ENCODE results near the gene AP4B1.
A peak's percentile ranks its signal among the peaks of the same experiment; 100 is the strongest.
"Not testable (repeated sequence)": the region's sequence is repeated elsewhere in the genome, so short reads cannot be mapped to it uniquely, and the experiment has no call there.

Gene AP4B1

GRCh38 chr1:113949007-113949406 lies 44.4 kb upstream of the AP4B1 start:
- no peak overlapping the region for H2AFZ ChIP-seq (ENCODE audit: low read depth, low read length)
- no peak overlapping the region for H3K4me2 ChIP-seq (ENCODE audit: insufficient read depth, low read length)
- H4K20me1 ChIP-seq (ENCODE audit: insufficient read depth, low read length): peaks cover 24% of the 10 kb centered on the region; the same call in 1 of the 2 replicates
- no peaks in the 10 kb centered on the region for H3K27me3 ChIP-seq (ENCODE audit: insufficient read depth, low read length, poor library complexity)
- ATAC-seq (ENCODE audit: insufficient read depth, low read depth) (no peak), DNase-seq (no peak)
- peaks cover 91% of the 10 kb centered on the region for H3K79me2 ChIP-seq (ENCODE audit: insufficient read depth, low read length)
- H3K36me3 ChIP-seq (ENCODE audit: insufficient read depth, low read length): peaks cover 43% of the 10 kb centered on the region
- H3K9me3 ChIP-seq (ENCODE audit: insufficient read depth, low read length, severe bottlenecking): peaks cover 3% of the 10 kb centered on the region
- TF ChIP-seq CTCF (IDR thresholded peaks at IDR 0.05; ENCODE audit: borderline replicate concordance, extremely low read depth, low read length, poor library complexity, severe bottlenecking): peak; percentile 57
- TF ChIP-seq EZH2 (IDR thresholded peaks at IDR 0.05; ENCODE audit: borderline replicate concordance, low read depth, low read length, severe bottlenecking): no peak
- no peak overlapping the region for H3K27ac ChIP-seq (ENCODE audit: low read length)
- peaks cover 44% of the 10 kb centered on the region for H3K4me1 ChIP-seq (ENCODE audit: insufficient read depth, low read length)
- no peak overlapping the region for H3K9ac ChIP-seq (ENCODE audit: low read depth, low read length)
- no peak overlapping the region for H3K4me3 ChIP-seq (ENCODE audit: low read depth in 1 of 2, low read length in 2 of 2)

- not testable (repeated sequence) for H3K4me2 ChIP-seq (ENCODE audit: insufficient read depth, low read length); H3K4me3 ChIP-seq (ENCODE audit: low read depth in 1 of 2, low read length in 2 of 2); H3K27me3 ChIP-seq (ENCODE audit: insufficient read depth, low read length, poor library complexity); ATAC-seq (ENCODE audit: insufficient read depth, low read depth); H2AFZ ChIP-seq (ENCODE audit: low read depth, low read length); H3K9ac ChIP-seq (ENCODE audit: low read depth, low read length); DNase-seq; H3K9me3 ChIP-seq (ENCODE audit: insufficient read depth, low read length, severe bottlenecking)
- H3K36me3 ChIP-seq (ENCODE audit: insufficient read depth, low read length): peaks cover 43% of the 10 kb centered on the region
- peaks cover 21% of the 10 kb centered on the region; the same call in 1 of the 2 replicates for H4K20me1 ChIP-seq (ENCODE audit: insufficient read depth, low read length)
- H3K79me2 ChIP-seq (ENCODE audit: insufficient read depth, low read length): peaks cover 94% of the 10 kb centered on the region
- H3K4me1 ChIP-seq (ENCODE audit: insufficient read depth, low read length): peaks cover 47% of the 10 kb centered on the region
- H3K27ac ChIP-seq (ENCODE audit: low read length): peak overlapping the region; percentile 64; the same call in 1 of the 2 replicates
Observed at GRCh38 chr1:113948151-113948550, 43.6 kb upstream of the AP4B1 start.

GRCh38 chr1:113947388-113948107 lies 42.9 kb upstream of the AP4B1 start:
- peaks cover 3% of the 10 kb centered on the region for H3K9me3 ChIP-seq (ENCODE audit: insufficient read depth, low read length, severe bottlenecking)
- H3K9ac ChIP-seq (ENCODE audit: low read depth, low read length): no peak overlapping the region
- H3K4me3 ChIP-seq (ENCODE audit: low read depth in 1 of 2, low read length in 2 of 2): no peak overlapping the region
- H3K27ac ChIP-seq (ENCODE audit: low read length): peak overlapping the region; percentile 64
- peaks cover 96% of the 10 kb centered on the region for H3K79me2 ChIP-seq (ENCODE audit: insufficient read depth, low read length)
- H2AFZ ChIP-seq (ENCODE audit: low read depth, low read length): no peak overlapping the region
- ATAC-seq (ENCODE audit: insufficient read depth, low read depth) (no peak), DNase-seq (no peak)
- H3K4me2 ChIP-seq (ENCODE audit: insufficient read depth, low read length): peak overlapping the region; percentile 1; the same call in 1 of the 2 replicates
- peaks cover 43% of the 10 kb centered on the region for H3K36me3 ChIP-seq (ENCODE audit: insufficient read depth, low read length)
- peaks cover 47% of the 10 kb centered on the region for H3K4me1 ChIP-seq (ENCODE audit: insufficient read depth, low read length)
- no peaks in the 10 kb centered on the region for H3K27me3 ChIP-seq (ENCODE audit: insufficient read depth, low read length, poor library complexity)
- TF ChIP-seq EZH2 (IDR thresholded peaks at IDR 0.05; ENCODE audit: borderline replicate concordance, low read depth, low read length, severe bottlenecking) (no peak), CTCF (IDR thresholded peaks at IDR 0.05; ENCODE audit: borderline replicate concordance, extremely low read depth, low read length, poor library complexity, severe bottlenecking) (no peak)
- peaks cover 23% of the 10 kb centered on the region; the same call in 1 of the 2 replicates for H4K20me1 ChIP-seq (ENCODE audit: insufficient read depth, low read length)

- TF ChIP-seq CTCF (IDR thresholded peaks at IDR 0.05; ENCODE audit: borderline replicate concordance, extremely low read depth, low read length, poor library complexity, severe bottlenecking) (no peak), EZH2 (IDR thresholded peaks at IDR 0.05; ENCODE audit: borderline replicate concordance, low read depth, low read length, severe bottlenecking) (no peak)
- Histone ChIP-seq H3K4me3 (ENCODE audit: low read depth in 1 of 2, low read length in 2 of 2) (no peak overlapping the region), H3K36me3 (ENCODE audit: insufficient read depth, low read length) (peaks cover 46% of the 10 kb centered on the region), H3K4me1 (ENCODE audit: insufficient read depth, low read length) (peaks cover 47% of the 10 kb centered on the region), H2AFZ (ENCODE audit: low read depth, low read length) (no peak overlapping the region), H3K9ac (ENCODE audit: low read depth, low read length) (no peak overlapping the region), H3K27ac (ENCODE audit: low read length) (peak overlapping the region; percentile 64), H3K4me2 (ENCODE audit: insufficient read depth, low read length) (no peak overlapping the region; the same call in 1 of the 2 replicates), H3K27me3 (ENCODE audit: insufficient read depth, low read length, poor library complexity) (no peaks in the 10 kb centered on the region), H4K20me1 (ENCODE audit: insufficient read depth, low read length) (peaks cover 23% of the 10 kb centered on the region; the same call in 1 of the 2 replicates), H3K9me3 (ENCODE audit: insufficient read depth, low read length, severe bottlenecking) (peaks cover 3% of the 10 kb centered on the region), H3K79me2 (ENCODE audit: insufficient read depth, low read length) (peaks cover 96% of the 10 kb centered on the region)
- ATAC-seq (ENCODE audit: insufficient read depth, low read depth): no peak
- DNase-seq: no peak
Observed at GRCh38 chr1:113946678-113947387, 42.2 kb upstream of the AP4B1 start.

Data from DND-41 (cell line).